Measurements from ENCODE around the gene NSD2. TPM values are rescaled to one million over a fixed set of nuclear protein-coding genes. Genes with fewer than 3 reads are reported as not detected.

NSD2 gene
- total and polyA plus RNA-seq, 9 of the 15 experiments (the other 6 are each of a cell fraction or from before 2014, with no cell fraction given): 6.4 to 126 (median 58.8) TPM

DNA sequence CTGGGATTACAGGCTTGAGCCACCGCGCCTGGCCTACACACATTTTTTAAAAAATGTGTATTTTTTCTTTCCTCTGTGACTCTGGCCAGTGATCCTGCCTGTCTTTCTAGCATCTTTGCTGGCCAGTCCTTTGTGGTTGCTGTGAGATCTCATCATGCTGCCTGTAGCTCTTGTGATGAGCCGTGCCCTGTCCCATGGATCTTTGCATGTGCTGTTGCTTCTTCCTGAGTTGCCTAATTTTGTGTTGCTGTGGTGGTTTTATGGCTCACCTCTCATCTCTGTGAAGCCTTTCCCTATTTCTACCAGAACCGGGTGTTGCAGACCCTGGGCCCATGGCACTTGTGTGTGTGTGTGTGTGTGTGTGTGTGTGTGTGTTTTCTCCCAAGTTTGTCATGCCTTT, 8.3 kb downstream of the NSD2 start:
- Histone ChIP-seq H3K27ac (ENCODE audit: extremely low read depth, low read depth, low read length) (peak overlapping the region; percentile 39; the same call in 2 of the 3 replicates), H3K9me1 (ENCODE audit: control insufficient read depth, insufficient read depth, low read length) (no peaks in the 10 kb centered on the region), H3K27me3 (ENCODE audit: control insufficient read depth in 2 of 2, insufficient read depth in 2 of 2, low read length in 2 of 2) (no peaks in the 10 kb centered on the region), H3K4me1 (replicated peaks in 1 of 2; ENCODE audit: control insufficient read depth in 2 of 2, insufficient read depth in 2 of 2, low read length in 2 of 2) (peaks cover 53 to 67% of the 10 kb centered on the region in 2 experiments), H3K4me3 (no peak overlapping the region), H3K79me2 (ENCODE audit: control insufficient read depth, insufficient read depth, low read length) (peaks cover 96% of the 10 kb centered on the region), H3K9me3 (replicated peaks; ENCODE audit: control insufficient read depth, insufficient read depth, low read depth, low read length) (no peaks in the 10 kb centered on the region), H4K20me1 (replicated peaks; ENCODE audit: control insufficient read depth, insufficient read depth, low read length) (peaks cover 25% of the 10 kb centered on the region), H3K4me2 (ENCODE audit: insufficient read depth, low read length) (no peak overlapping the region; the same call in 1 of the 2 replicates), H2AFZ (ENCODE audit: low read depth, low read length) (no peak overlapping the region), H3K36me3 (ENCODE audit: control insufficient read depth, insufficient read depth, low read length) (peaks cover 24% of the 10 kb centered on the region; the same call in 2 of the 3 replicates), H3K9ac (ENCODE audit: insufficient read depth in 1 of 2, low read depth in 2 of 2, low read length in 2 of 2) (peak overlapping the region; percentile 10 to 22; a peak in 2 of 4 replicates)
- POLR2A ChIA-PET: interaction anchor here (0.8 to 1.5 kb wide), 2 partner anchors 8 to 18 kb away, joined by 3 read pairs; no protein-coding TSS in a partner anchor
- CTCF ChIA-PET (ENCODE audit: low intra/inter-chr PET ratio): no interaction called here
- TF ChIP-seq TRIM24 (IDR thresholded peaks at IDR 0.05) (0 out of 4 replicates have a peak, but pooled peaks of 1 of the 2 experiments have one; percentile 16), ARID1B (IDR thresholded peaks at IDR 0.05) (0 out of 2 replicates have a peak, but pooled peaks have one; percentile 13), NKRF (IDR thresholded peaks at IDR 0.05; ENCODE audit: borderline replicate concordance) (0 out of 2 replicates have a peak, but pooled peaks have one; percentile 26), SMARCA5 (IDR thresholded peaks at IDR 0.05) (0 out of 2 replicates have a peak, but pooled peaks have one; percentile 20), SP2 (IDR thresholded peaks at IDR 0.05; ENCODE audit: extremely low read depth, low read depth, low read length, poor library complexity, severe bottlenecking) (no peak), ZNF592 (IDR thresholded peaks at IDR 0.05) (0 out of 2 replicates have a peak, but pooled peaks have one; percentile 31), CEBPG (CRISPR knock-in tag; IDR thresholded peaks at IDR 0.05) (peak; percentile 37; the same call in 1 of the 2 replicates), CEBPG (tag; conservative IDR thresholded peaks at IDR 0.05 in 1 of 2, IDR thresholded peaks at IDR 0.05 in 1 of 2) (0 out of 4 replicates have a peak, but pooled peaks of 1 of the 2 experiments have one; percentile 17), STAT5A (IDR thresholded peaks at IDR 0.05; ENCODE audit: borderline replicate concordance, low read length) (no peak)
- DNase-seq (ENCODE audit: extremely low read depth in 1 of 4, low spot score in 3 of 4) (no peak), ATAC-seq (no peak), FAIRE-seq (no peak)
- BruUV-seq (replicated peaks): no TSS peak
- WGBS (ENCODE audit: insufficient coverage, low coverage, missing lambda C conversion rate): 58% methylated on average over 2 of the region's 4 CpGs
- intact Hi-C loops (cut with micrococcal nuclease): no loop called here
- in situ Hi-C loops (cut with MboI): no loop called here

Measured in K562 (cell line).